GM23338 (cell line): ENCODE data around the gene ME3. TPM values are rescaled to one million over a fixed set of nuclear protein-coding genes. Genes with fewer than 3 reads are reported as not detected.

Experiments used
- ATAC-seq: fragments of 200-7000 bp; cut with Tn5 transposase; 3 replicates; pipeline ENCODE4 v1.9.1; 2020
- DNase-seq: peaks from one replicate; pipeline ENCODE4 v3.0.0-alpha.2; 2015; ENCODE audit warnings: low spot score
- H2AFZ ChIP-seq: fragments of 200-600 bp; sonication (generic); 2 replicates; pipeline ENCODE4 v1.8.0; 2016; ENCODE audit warnings: antibody characterized with exemption, mild to moderate bottlenecking, moderate library complexity
- H3F3A ChIP-seq: fragments of 200-600 bp; sonication (generic); replicated peaks from 2 replicates; pipeline ENCODE4 v1.8.0; 2017; ENCODE audit warnings: antibody characterized with exemption, mixed run types, low read depth
- H3K27ac ChIP-seq: fragments of 200-600 bp; sonication (generic); 2 replicates; pipeline ENCODE4 v1.6.1; 2016; ENCODE audit warnings: low read depth
- H3K27me3 ChIP-seq: fragments of 200-600 bp; sonication (generic); 2 replicates; pipeline ENCODE4 v1.8.0; 2016; ENCODE audit warnings: mild to moderate bottlenecking, mixed run types, moderate library complexity; ENCODE audit not compliant: insufficient read depth
- H3K36me3 ChIP-seq: fragments of 200-600 bp; sonication (generic); 2 replicates; pipeline ENCODE4 v1.8.0; 2016; ENCODE audit warnings: mild to moderate bottlenecking; ENCODE audit not compliant: insufficient read depth
- H3K4me1 ChIP-seq: fragments of 200-600 bp; sonication (generic); 2 replicates; pipeline ENCODE4 v1.8.0; 2016; ENCODE audit warnings: mild to moderate bottlenecking, moderate library complexity; ENCODE audit not compliant: insufficient read depth
- H3K4me2 ChIP-seq: fragments of 200-600 bp; sonication (generic); 2 replicates; pipeline ENCODE4 v1.7.1; 2017; ENCODE audit warnings: mixed run types
- H3K4me3 ChIP-seq: fragments of 200-600 bp; sonication (generic); 2 replicates; pipeline ENCODE4 v1.6.1; 2016; ENCODE audit warnings: mixed run types
- H3K79me2 ChIP-seq: fragments of 200-600 bp; sonication (generic); replicated peaks from 2 replicates; pipeline ENCODE4 v1.8.0; 2017; ENCODE audit warnings: mild to moderate bottlenecking; ENCODE audit not compliant: insufficient read depth
- H3K9me2 ChIP-seq: fragments of 200-600 bp; sonication (generic); 2 replicates; pipeline ENCODE4 v1.8.0; 2017; ENCODE audit not compliant: insufficient read depth
- H4K20me1 ChIP-seq: fragments of 200-600 bp; sonication (generic); replicated peaks from 2 replicates; pipeline ENCODE4 v1.8.0; 2017; ENCODE audit warnings: mild to moderate bottlenecking; ENCODE audit not compliant: insufficient read depth
- H3K27ac Mint-ChIP-seq: 2 replicates; pipeline ENCODE4 v1.8.0; 2020; ENCODE audit warnings: inconsistent platforms, mild to moderate bottlenecking, moderate library complexity, mixed read lengths
- H3K27me3 Mint-ChIP-seq: 3 replicates; pipeline ENCODE4 v1.8.0; 2022; ENCODE audit warnings: low read depth, mild to moderate bottlenecking, moderate library complexity, mixed read lengths, inconsistent platforms; ENCODE audit not compliant: insufficient read depth, poor library complexity
- H3K36me3 Mint-ChIP-seq: 3 replicates; pipeline ENCODE4 v1.8.0; 2021; ENCODE audit warnings: low read depth, mild to moderate bottlenecking, inconsistent platforms, moderate library complexity, mixed read lengths
- H3K4me1 Mint-ChIP-seq: 3 replicates; pipeline ENCODE4 v1.8.0; 2020; ENCODE audit warnings: mild to moderate bottlenecking, inconsistent platforms, mixed read lengths
- H3K4me3 Mint-ChIP-seq: 3 replicates; pipeline ENCODE4 v1.8.0; 2021; ENCODE audit warnings: moderate library complexity, mild to moderate bottlenecking, inconsistent platforms, mixed read lengths
- H3K9me3 Mint-ChIP-seq: 3 replicates; pipeline ENCODE4 v1.8.0; 2020; ENCODE audit warnings: moderate library complexity, mild to moderate bottlenecking, inconsistent platforms, mixed read lengths
- CTCF ChIP-seq, 2 experiments: fragments of 200-600 bp in 1 of 2; sonication (generic) in 1 of 2; conservative IDR thresholded peaks; 2 replicates each; pipeline versions ENCODE4 v1.5.1 to v1.6.1; 2016 to 2017; ENCODE audit warnings: antibody characterized with exemption in 2 of 2, low read depth in 2 of 2, mild to moderate bottlenecking in 2 of 2, moderate library complexity in 1 of 2
- ETS1 ChIP-seq: IDR thresholded peaks from 2 replicates; pipeline ENCODE4 v1.6.1; 2016; ENCODE audit warnings: antibody characterized with exemption
- EZH2phosphoT487 ChIP-seq: fragments of 200-600 bp; sonication (generic); IDR thresholded peaks from one replicate; pipeline ENCODE4 v1.8.1; 2018; ENCODE audit warnings: antibody characterized with exemption; ENCODE audit not compliant: unreplicated experiment
- NANOG ChIP-seq: IDR thresholded peaks from 2 replicates; pipeline ENCODE4 v1.6.1; 2016; ENCODE audit warnings: antibody characterized with exemption, borderline replicate concordance
- REST ChIP-seq: IDR thresholded peaks from one replicate; pipeline ENCODE4 v1.6.1; 2018; ENCODE audit warnings: antibody characterized with exemption; ENCODE audit not compliant: unreplicated experiment
- ZNF331 ChIP-seq: fragments of 250-450 bp; sonication (Bioruptor Pico); IDR thresholded peaks from 2 replicates; pipeline ENCODE4 v1.5.0; 2020; ENCODE audit warnings: low read depth, mild to moderate bottlenecking, moderate library complexity
- ZNF462 ChIP-seq: fragments of 250-450 bp; sonication (Bioruptor Pico); IDR thresholded peaks from 2 replicates; pipeline ENCODE4 v1.5.0; 2020; ENCODE audit warnings: mild to moderate bottlenecking, moderate library complexity
- polyA plus RNA-seq: library from polyadenylated mRNA; unstranded; fragments of >200 nt; fragmentation: Nextera tagmentation; extraction: Ambion mirVana; gene quantifications from 2 replicates; pipeline ENCODE4 v1.2.1, GENCODE V29; 2016
- total RNA-seq: library from RNA; depleted of rRNA; stranded (reverse); fragments of >200 nt; shearing (Covaris generic); gene quantifications from 2 replicates; pipeline ENCODE4 v1.2.3, GENCODE V29; 2014

The ME3 gene
- total and polyA plus RNA-seq, 2 experiments from 2014 or later = 1.3 to 4.0 TPM

GRCh38 chr11:86591631-86592030 lies 80.8 kb downstream of the ME3 start:
- H3K4me3 ChIP-seq = no peak overlapping the region
- Mint-ChIP-seq H3K4me3 (no peak overlapping the region), H3K36me3 (peaks cover 3% of the 10 kb centered on the region; the same call in 1 of the 3 replicates), H3K27me3 (no peaks in the 10 kb centered on the region), H3K9me3 (peaks cover 3% of the 10 kb centered on the region), H3K27ac (no peak overlapping the region; the same call in 1 of the 2 replicates), H3K4me1 (peaks cover 38% of the 10 kb centered on the region)
- no peaks in the 10 kb centered on the region for H3F3A ChIP-seq
- no peak overlapping the region for H3K27ac ChIP-seq
- DNase-seq = no peak
- TF ChIP-seq ETS1 (no peak), REST (no peak), ZNF331 (CRISPR knock-in tag) (no peak), CTCF (conservative IDR thresholded peaks at IDR 0.05; ENCODE audit: low read depth in 2 of 2) (no peak), ZNF462 (CRISPR knock-in tag) (no peak), NANOG (no peak), EZH2phosphoT487 (no peak)
- no peaks in the 10 kb centered on the region for H3K36me3 ChIP-seq
- ATAC-seq = no peak
- peaks cover 23% of the 10 kb centered on the region for H3K4me1 ChIP-seq
- H3K79me2 ChIP-seq = no peaks in the 10 kb centered on the region
- no peaks in the 10 kb centered on the region for H4K20me1 ChIP-seq
- no peaks in the 10 kb centered on the region for H3K27me3 ChIP-seq
- no peak overlapping the region for H2AFZ ChIP-seq
- H3K4me2 ChIP-seq = no peak overlapping the region
- peaks cover 2% of the 10 kb centered on the region; the same call in 1 of the 2 replicates for H3K9me2 ChIP-seq
